ENCODE measurements around the gene RCAN2. TPM values are rescaled to one million over a fixed set of nuclear protein-coding genes. Genes with fewer than 3 reads are reported as not detected.
"Not testable (repeated sequence)": the region's sequence is repeated elsewhere in the genome, so short reads cannot be mapped to it uniquely, and the experiment has no call there.

RCAN2 gene
- total RNA-seq, 1 donor from 2014 or later = 6.6 TPM

GRCh38 chr6:46440641-46441040, 50.6 kb downstream of the RCAN2 start:
- intact Hi-C loops (cut with micrococcal nuclease) = no loop called here

GRCh38 chr6:46440141-46440540, 51.1 kb downstream of the RCAN2 start:
- intact Hi-C loops (cut with micrococcal nuclease) = no loop called here

GRCh38 chr6:46438245-46438644, 53.0 kb downstream of the RCAN2 start:
- intact Hi-C loops (cut with micrococcal nuclease) = no loop called here

- intact Hi-C loops (cut with micrococcal nuclease) = no loop called here
These were observed 53.5 kb downstream of the RCAN2 start for GRCh38 chr6:46437671-46438221.

GRCh38 chr6:46422619-46423018, 68.6 kb downstream of the RCAN2 start:
- intact Hi-C loops (cut with micrococcal nuclease) = no loop called here

GRCh38 chr6:46421939-46422338, 69.3 kb downstream of the RCAN2 start:
- intact Hi-C loops (cut with micrococcal nuclease) = no loop called here

- intact Hi-C loops (cut with micrococcal nuclease) = no loop called here
These were observed 70.2 kb downstream of the RCAN2 start for GRCh38 chr6:46420921-46421638.

GRCh38 chr6:46419576-46420002, 71.7 kb downstream of the RCAN2 start:
- intact Hi-C loops (cut with micrococcal nuclease) = loop anchor here (1.0 kb wide), 1 partner anchor 207 kb away; no protein-coding TSS in a partner anchor

GRCh38 chr6:46414398-46414797, 76.9 kb downstream of the RCAN2 start:
- intact Hi-C loops (cut with micrococcal nuclease) = loop anchor here (5.0 kb wide), 1 partner anchor 87 kb away; no protein-coding TSS in a partner anchor

- intact Hi-C loops (cut with micrococcal nuclease) = loop anchor here (5.0 kb wide), 1 partner anchor 85 kb away; no protein-coding TSS in a partner anchor
These were observed 78.6 kb downstream of the RCAN2 start for GRCh38 chr6:46412662-46413061.

GRCh38 chr6:46411456-46412197, 79.6 kb downstream of the RCAN2 start:
- intact Hi-C loops (cut with micrococcal nuclease) = loop anchor here (5.0 kb wide), 1 partner anchor 84 kb away; no protein-coding TSS in a partner anchor

GRCh38 chr6:46410334-46410953, 80.8 kb downstream of the RCAN2 start:
- intact Hi-C loops (cut with micrococcal nuclease) = loop anchor here (1.0 to 5.0 kb wide), 5 partner anchors 83 to 480 kb away; no protein-coding TSS in a partner anchor

- intact Hi-C loops (cut with micrococcal nuclease) = no loop called here
These were observed 83.3 kb downstream of the RCAN2 start for GRCh38 chr6:46407776-46408530.

- intact Hi-C loops (cut with micrococcal nuclease) = no loop called here
These were observed 84.0 kb downstream of the RCAN2 start for GRCh38 chr6:46407246-46407645.

- intact Hi-C loops (cut with micrococcal nuclease) = not testable (repeated sequence)
These were observed 85.5 kb downstream of the RCAN2 start for GRCh38 chr6:46405620-46406180.

- intact Hi-C loops (cut with micrococcal nuclease) = no loop called here
These were observed 90.4 kb downstream of the RCAN2 start for GRCh38 chr6:46400898-46401297.

- intact Hi-C loops (cut with micrococcal nuclease) = no loop called here
These were observed 95.7 kb downstream of the RCAN2 start for GRCh38 chr6:46395530-46395929.

GRCh38 chr6:46393940-46394337, 97.3 kb downstream of the RCAN2 start:
- intact Hi-C loops (cut with micrococcal nuclease) = no loop called here

- intact Hi-C loops (cut with micrococcal nuclease) = no loop called here
These were observed 97.9 kb downstream of the RCAN2 start for GRCh38 chr6:46393161-46393939.

GRCh38 chr6:46392294-46392693, 99.0 kb downstream of the RCAN2 start:
- intact Hi-C loops (cut with micrococcal nuclease) = no loop called here
